NCI-H2081 treated with DMSO at 0.1 percent for 48 hours (cell line): Measurements from ENCODE around the gene CRIP1.

ENCODE experiments used
- DNase-seq: peaks from one replicate; lab custom pipeline; 2025; lab: John Stamatoyannopoulos, UW

Gene CRIP1

DNA sequence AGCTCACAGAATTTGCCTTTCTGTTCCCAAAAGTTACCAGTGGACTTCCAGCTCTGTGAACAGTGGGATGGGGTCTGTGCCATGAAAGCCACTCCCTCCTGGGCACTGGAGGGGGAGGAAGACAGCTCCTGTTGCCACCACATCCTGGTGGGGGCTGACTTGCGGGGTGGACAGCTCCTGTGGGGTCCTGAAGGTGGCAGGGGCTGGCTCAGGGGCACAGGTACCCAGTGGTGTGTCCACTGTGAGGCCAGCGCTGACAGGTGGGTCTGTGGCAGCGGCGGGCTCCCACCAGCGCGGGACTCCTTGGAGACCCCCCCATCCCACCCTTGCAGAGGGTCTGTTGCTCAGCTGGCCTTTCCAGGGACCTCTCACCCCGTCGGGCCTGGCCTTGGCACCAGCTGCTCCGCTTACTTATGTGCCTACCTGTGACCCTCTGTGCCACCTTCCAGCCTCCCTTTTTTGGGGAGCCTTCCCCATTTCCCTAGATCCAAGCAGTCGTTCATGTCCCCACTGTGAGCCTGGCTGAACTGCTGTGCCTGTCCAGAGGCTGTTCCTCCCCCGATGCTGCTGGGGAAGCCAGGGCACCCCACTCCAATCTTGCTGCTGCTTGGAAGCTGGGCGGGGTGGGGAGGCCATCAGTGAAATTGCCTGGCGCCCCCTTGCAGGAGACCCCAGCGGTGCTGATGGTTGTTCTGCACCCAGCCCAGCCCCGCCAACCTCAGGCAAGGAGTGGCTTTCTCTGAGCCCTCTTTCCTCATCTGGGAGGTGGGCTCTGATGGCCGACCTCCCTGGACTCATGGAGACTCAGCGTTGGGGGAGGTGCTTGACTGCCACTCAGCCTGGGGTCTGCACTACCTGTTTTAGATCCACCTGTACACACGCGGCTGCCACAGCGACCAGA, 6.5 kb downstream of the CRIP1 start:
- DNase-seq, result no peak

DNA sequence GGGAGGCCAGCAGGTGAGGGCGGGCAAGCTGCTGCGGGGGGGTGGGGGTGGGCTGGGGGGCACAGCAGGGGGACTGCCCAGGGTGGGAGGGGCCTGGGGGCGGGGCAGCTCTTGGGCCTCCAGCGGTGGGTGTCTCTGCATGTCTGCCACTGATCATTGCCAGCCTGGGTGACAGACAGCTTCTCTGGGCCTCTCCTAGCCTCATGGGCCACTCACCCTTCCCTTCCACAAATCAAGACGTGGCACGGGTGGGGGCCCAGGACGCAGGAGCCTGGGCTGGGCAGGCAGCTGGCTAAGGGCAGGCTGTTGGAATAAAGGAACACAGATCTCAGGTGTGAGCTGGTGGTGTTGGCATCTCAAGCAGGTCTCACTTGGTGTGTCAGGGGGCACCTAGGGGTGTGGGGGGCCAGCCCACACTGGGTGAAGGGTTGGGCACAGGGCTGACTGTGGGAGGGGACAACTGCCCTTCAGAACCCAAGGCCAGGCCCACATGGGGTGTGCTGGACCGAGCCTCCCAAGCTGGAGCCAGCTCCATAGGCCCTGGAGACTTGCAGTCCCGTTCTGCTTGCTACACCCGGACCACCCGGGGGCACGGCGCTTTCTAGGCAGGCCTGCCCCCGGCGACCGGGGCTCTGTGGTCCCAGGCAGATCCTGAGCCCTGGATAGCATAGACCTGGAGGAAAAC, 7.4 kb downstream of the CRIP1 start:
- no peak for DNase-seq

DNA sequence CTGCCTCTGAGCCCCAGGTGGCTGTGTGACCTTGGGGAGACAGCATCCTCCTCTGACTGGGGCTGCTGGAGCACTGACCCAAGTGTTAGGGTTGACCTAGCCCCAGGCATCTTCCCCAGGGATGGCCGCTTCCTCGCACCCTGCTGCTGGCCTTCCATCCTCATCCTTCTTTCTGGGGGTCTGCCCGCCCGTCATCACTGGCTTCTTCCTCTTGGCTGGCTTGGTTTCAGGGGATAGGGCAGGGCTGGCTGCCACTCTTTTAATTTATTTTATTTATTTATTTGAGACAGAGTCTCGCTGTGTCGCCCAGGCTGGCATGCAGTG, 7.9 kb downstream of the CRIP1 start:
- no peak for DNase-seq

DNA sequence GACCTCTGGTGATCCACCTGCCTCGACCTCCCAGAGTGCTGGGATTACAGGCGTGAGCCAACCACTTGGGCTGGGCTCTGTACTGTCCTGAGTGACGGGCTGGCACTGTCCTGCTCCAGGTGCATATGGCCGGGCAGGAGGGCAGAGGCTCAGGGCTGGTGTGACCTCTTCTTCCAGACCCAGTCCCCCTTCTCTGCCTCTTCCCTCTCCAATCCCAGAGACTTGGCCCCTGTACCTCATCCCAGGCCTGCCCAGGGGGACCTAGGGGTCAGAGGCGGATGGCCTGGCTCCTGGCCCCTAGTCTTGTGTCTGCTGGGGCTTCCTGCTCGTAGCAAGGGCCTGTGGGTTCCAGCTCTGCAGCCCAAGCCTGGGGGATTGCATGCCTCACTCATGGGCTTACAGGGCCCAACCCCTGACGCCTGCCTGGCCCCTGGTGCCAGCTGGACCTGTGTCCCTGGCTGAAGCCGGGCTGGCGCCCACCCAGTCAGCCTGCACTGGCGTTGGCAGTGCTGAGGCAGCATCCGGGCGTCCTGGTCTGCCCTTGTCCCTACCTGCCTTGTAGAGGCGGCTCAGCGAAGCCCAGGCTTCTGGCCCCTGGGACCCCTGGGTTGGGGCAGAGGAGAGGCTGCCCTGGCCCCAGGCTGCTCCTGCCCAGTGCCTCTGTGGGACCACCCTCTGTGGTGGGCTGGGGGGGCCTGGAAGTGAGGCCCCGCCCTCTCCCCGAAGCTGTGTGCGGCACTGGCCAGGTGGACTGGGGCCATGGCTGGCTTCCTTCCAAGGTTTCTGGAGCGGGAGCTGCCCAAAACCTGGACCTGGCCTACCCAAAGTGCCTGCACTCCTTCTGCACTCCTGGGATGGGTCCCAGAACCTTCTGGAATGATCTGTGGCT, 8.7 kb downstream of the CRIP1 start:
- no peak for DNase-seq

DNA sequence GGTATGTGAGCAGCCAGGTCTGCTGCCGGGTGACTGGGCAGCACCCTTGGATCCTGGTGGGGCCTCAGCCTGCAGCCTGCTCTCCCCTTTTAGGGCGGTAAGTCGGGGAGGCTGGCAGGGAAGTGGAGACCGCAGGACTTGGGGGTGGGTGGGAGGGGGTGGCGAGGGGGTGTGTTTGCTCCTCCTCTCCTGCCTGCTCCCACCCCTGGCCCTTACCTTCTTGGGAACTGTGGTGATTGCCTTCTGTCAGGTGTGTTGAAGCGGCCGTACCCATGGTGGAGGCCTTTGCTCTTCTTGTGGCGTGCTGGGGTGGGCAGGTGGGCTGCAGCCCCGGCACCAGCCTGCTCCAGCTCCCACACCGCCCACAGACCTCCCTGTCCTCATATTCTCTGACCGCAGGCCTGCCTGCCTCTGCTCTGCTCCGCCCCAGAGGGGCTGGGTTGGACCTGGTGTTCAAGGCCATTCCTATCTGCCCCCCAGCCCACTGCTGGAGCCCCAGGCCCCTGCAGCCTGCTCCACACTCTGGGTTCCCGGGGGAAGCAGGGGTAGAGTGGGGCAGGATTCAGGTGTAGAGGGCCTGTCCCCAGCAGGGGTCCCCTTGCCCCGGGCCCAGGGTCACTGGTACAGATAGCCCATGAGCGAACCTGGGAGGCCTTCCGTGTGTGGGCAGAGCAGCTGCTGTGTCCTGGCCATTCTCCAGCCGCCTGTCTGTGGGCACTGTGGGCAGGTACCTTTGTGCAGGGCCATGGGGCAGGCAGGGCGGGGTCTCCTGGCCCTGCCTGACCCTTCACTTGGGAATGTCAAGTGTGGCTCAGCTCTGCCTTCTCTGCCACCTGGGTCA, 9.5 kb downstream of the CRIP1 start:
- DNase-seq, result no peak

DNA sequence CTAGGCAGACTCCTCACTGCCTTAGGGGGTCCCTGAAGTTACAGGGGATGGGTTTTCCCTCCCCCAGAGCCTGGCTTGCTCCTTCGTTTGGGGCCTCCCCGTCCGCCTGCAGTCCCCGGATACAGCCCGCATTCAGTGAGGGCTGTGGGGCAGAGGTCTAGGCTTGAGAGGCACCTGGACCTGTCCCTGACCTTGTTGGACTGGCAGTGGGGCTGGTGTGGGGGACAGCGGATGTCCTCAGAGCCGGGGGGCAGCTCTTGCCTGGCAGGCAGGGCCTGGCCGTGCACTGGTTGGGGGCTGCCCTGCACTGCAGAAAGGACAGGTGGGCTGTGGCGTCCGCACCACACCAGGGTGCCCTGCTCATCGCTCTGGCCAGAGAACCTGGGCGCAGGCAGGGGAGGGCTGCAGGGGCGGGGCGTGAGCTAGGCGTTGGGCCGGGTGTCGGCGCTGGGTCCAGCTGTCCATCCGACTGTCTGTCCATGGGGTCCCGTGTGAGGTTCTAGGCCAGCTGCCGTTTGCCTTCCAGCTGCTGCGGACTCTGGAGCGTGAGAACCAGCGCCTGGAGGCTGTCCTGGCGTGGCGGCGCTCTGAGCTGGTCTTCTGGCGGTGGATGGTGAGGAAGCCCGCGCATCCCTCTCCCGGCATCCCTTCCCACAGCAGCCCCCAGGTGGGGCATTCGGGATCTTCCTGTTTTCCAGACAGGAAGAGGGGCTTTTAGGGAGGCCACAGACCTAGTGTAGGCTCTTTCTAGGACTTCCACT, 10.3 kb downstream of the CRIP1 start:
- DNase-seq, result no peak

DNA sequence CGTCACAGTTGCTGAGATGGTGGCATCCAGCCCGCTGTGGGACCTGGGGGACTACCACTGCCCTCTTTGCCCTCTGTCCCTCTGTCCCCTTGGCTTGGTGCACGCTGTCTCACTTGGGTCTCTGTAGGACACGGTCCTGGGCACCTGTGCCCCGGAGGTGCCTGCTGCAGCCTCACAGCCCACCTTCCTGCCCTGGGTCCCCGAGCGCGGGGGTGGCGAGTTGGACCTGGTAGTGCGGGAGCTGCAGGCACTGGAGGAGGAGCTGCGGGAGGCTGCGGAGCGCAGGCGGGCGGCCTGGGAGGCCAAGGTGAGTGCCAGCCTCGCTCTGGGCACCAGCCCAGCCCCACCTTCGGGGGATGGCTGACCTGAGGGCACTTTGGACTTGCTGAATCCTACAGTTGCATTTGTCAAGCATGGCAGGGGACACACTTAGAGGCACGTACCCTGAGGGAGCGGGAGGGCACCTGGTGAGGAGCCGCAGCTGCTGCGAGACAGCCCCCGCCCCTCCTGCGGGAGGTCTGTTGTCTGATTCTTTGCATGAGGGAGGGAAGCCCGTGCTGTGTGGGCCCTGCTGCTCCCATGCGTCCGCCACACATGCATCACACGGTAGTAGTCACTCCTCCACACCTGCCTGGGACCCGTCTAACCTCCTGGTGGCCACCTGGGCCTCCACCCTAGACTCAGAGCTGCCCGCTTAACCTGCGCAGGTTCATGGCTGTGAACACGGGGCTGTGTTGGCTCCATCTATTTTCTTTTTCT, 11.2 kb downstream of the CRIP1 start:
- DNase-seq, result no peak

DNA sequence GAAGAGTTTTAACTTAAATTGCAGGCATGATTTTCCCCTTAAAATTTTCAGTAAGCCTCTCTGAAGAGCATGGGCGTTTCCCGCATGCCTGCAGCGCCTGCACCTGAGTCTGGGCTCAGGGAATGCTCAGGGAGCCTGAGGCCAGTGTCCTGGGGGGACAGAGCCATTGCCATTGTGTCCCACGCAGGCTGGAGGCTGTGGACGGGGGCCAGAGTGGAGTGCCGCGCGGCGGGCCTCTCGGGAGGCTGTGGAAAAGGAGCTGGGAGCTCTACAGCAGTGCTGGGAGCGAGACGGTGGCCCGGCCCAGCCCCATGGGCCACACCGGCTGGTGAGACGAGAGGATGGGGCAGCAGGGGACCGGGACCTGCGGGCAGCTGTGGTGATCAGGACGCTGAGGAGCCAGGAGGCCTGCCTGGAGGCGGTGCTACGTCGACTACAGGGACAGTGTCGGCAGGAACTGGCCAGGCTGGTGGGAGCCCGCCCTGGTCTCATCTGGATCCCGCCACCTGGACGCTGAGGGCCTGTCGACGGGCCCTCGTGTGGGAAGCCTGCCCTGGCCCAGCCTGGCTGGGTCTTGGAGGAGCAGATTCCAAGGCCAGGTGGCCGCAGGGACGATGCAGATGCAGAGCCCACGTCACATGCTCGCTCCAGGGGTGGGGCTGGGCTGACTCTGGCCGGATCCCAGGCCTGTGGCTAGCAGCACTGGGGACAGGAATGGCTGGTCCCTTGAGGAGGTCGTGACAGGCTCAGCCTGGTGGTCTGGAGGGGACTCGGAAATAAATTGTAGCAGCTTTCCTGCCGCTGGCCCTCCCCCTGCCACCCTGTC, 12.0 kb downstream of the CRIP1 start:
- DNase-seq, result no peak

DNA sequence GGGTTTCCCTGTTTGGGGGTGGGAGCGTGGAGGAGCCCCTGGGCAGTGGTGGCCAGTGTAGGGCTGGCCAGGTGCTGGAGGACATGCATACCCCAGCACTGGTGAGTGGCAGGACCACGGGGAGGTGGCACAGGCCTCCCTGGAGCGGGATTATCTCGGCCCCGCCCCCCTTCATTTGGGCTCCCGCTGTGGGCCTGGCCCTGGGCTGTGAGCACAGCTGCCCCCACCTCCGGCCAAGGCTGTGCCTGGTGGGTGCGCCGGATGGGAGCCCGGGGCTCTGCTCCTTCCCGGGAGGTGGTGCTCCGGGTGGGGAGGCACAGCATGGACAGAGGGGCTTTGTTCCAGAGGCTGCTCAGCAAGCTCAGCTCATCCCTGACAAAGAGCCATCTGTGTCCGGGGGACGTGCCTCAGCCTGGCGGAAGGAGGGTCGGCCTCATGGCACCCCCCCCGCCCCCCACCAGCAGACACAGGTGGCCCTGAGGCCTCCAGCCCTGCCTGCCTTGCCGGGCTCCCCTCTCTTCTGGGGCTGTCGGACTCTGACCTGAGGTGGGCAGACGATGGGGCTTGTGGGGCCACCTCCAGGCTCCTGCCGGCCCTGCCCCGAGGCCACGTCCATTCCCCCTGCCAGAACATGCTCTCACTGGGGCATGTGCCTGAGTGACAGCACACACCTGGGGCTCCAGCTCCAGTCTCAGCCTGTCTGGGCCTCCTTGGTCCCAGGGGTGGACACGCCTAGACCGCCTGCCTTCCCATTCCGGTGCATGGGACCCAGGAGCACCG, 12.8 kb downstream of the CRIP1 start:
- DNase-seq, result no peak

DNA sequence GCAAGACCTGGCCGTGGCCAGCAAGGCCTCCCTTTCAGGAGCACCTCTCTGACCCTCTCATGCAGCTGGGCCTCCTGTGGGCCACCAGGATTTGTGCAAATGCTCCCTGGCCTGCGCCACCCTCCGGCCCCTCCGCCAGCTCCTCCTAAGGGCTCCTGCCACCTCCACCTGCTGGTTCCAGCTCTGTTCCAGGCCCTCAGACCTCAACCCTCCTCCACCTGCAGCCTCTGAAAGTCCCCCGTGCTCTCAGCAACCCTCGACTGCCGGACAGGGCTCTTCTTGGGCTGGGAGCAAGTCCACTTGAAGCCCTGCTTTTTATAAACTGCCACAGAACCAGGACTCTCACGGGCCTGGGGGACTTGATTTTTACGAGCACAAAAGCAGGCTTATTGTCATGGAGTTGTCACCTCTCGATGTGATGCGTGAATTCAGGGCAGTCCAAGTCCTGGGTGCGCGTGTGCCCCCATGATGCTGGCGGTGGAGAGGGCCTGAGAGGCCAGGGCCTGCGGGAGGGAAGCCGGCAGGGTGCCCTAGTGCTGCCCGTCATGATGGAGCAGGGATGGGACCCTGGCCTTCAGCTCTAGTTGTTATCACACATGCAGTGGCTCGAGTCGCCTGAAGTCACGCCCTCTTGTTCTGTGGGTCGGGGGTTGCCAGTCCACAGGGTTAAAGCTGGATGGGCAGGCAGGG, 13.5 kb downstream of the CRIP1 start:
- DNase-seq, result no peak

DNA sequence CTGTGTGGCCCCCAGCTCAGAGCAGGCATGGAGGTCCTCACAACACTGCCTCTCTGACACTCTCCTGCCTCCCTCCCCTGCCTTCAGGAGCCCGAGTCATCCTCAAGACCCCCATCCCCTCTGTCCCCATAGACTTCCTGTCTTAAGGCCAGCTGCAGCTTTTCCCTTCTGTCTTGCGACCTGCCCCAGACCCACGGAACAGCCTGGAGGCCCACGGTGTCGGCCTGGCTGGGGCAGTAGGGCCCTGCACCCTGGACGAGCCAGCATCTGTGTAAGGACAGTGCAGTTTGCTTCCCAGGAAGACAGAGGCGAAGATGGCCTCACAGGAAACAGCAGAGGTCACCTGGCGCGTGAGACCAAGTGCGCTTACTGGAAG, 14.0 kb downstream of the CRIP1 start:
- no peak for DNase-seq

DNA sequence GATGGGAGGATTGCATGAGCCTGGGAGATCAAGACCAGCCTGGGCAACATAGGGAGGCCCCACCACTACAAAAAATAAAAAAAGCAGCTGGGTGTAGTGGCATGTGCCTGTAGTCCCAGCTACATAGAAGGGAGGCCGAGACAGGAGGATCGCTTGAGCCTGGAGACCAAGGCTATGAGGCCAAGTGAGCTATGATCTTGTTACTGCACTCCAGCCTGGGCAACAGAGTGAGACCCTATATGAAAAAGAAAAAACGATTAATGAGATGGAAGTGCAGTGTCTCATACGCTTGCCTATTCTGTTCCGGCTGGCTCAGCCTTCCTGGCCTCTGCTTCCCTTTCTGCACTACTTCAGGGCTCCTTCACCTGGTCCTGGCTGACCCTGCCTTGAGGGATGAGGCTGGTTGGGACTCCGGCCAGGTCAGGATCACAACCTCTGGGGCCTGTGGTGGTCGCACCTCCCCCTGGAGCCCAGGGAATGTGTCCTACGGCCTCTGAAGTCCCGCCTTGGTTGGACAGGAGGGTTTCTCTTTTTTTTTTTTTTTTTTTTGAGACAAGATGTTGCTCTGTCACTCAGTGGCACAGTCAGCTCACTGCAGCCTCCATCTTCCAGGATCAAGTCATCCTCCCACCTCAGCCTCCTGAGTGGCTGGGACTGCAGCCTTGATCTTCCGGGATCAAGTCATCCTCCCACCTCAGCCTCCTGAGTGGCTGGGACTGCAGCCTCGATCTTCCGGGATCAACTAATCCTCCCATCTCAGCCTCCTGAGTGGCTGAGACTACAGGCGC, 15.0 kb downstream of the CRIP1 start:
- no peak for DNase-seq

DNA sequence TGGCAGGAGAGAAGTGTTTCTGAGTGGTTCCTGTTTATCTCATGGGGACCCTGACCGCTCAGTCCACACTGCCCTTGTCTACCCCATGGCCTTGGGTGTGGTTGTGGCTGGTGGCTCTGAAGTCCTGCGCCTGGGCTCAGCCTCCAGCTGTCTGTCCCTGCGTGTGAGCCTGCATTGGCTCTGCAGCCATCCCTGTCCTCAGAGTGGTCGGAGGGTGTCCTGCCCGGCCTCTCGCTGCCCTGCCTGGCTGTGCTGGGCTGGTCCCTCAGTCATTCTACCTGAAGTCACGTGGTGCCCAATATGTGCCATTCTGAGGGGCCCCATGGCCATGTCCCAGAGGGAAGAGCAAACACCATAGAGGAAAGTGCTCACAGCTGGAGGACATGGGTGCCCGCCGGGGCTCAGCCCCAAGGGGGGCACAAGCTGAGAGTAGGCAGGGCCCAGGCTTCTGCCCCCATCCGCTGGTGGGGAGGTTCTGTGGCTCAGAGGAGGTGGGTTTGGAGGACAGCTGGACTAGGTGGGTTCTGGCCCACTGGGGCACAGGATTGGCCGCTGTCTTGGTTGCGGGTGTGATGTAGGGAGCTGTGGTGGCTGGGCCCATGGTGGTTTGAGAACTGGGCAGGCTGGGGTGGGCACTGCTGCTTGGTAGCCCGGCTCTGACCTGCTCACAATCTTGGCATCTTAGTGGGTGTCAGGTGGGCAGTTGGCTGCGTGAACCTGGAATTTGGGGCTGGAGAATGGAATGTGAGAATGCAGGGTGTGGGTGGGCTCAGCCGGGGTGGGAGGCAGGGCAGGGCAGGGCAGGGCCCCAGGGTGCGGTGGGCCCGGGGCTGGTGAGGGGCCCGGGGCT, 16.0 kb downstream of the CRIP1 start:
- no peak for DNase-seq

DNA sequence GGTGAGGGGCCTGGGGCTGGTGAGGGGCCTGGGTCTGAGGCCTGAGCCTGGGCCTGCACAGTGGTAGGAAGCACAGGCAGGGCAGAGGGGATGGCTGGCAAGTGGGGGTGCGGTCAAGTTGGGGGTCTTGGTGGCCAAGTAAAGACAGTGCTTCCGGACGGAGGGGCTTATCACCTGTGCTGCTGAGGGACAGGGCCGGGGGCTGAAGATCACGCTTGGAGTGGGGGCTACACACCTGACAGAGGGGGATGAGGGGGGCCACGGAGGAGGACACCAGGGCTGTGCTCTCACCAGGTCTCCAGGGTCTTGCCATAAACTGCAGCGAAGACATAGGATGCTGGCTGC, 16.6 kb downstream of the CRIP1 start:
- DNase-seq, result no peak

DNA sequence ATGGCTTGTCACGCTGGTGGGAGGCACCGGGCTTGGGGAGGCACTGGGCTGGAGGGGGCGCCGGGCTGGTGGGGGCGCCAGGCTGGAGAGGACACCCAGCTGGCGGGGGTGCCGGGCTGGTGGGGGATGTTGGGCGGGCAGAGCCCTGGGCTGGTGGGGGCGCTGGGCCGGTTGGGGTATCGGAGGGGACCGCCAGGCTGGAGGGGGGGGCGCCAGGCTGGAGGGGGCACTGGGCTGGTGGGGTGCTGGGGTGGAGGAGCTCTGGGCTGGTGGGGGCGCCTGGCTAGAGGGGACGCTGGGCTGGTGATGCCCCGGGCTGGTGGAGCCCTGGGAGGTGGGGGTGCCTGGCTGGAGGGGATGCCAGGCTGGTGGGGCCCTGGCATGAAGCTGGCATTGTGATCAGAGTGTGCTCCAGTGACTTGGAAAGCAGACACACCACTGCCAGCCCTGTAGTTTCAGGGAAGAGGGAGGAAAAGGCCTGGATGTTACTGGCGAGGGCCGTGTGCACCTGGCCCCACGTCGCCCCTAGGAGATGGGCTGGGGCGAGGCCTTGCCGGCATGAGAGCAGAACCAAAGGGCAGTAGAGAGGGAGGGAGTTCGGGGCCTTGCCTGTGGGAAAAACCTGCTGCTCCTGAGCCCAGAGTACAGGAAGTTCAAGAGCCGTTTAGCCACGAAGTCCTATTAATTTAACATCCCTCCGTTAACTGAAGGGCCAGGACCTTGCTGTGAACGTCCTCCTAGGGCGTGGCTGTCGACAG, 17.4 kb downstream of the CRIP1 start:
- DNase-seq, result no peak

DNA sequence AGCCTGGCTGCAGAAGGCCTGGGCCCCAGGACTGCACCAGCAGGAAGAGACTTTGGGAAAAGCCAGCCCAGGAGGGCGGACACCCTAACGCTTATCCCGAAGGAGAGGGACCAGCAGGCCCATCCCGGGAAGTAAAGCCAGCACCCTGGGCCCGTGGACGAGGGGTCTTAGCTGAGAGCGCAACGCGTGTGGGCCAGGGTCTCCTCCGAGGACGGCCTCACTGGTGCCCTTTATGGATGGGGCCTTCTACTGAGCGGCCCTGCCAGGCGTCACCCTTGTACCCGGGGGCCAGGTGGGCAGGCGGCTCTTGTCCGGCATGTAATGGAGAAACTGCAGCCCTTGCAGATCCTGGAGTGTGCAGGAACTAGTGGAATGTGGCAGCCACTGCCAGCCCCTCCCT, 18.4 kb downstream of the CRIP1 start:
- DNase-seq, result no peak
